AG04449 (cell line): ENCODE measurements around the gene PXDN.

Experiments used
- CTCF ChIA-PET: fragments of 350-600 bp; formaldehyde crosslinking; extraction: SDS; loops from one replicate; lab custom pipeline; 2021; ENCODE audit warnings: antibody characterized with exemption; lab: Yijun Ruan, JAX
- POLR2A ChIA-PET: fragments of 400-600, 350-600 bp; formaldehyde crosslinking; extraction: SDS; loops from one replicate; lab custom pipeline; 2020; ENCODE audit warnings: antibody characterized with exemption, inconsistent platforms; lab: Yijun Ruan, JAX
- DNase-seq: peaks from one replicate; pipeline ENCODE4 v3.0.0-alpha.2; 2010; ENCODE audit warnings: low read depth, low spot score
- H3K4me3 ChIP-seq: 2 replicates; pipeline ENCODE4 v1.5.1; 2011; ENCODE audit warnings: low read depth, mild to moderate bottlenecking, control low read depth, low read length
- CTCF ChIP-seq: IDR thresholded peaks from one replicate; pipeline ENCODE4 v1.5.1; 2011; ENCODE audit warnings: mild to moderate bottlenecking, moderate library complexity, low read length, control low read depth, inconsistent platforms; ENCODE audit not compliant: insufficient read depth; ENCODE audit errors: missing control alignments

The PXDN gene

GRCh38 chr2:1748741-1749488 lies 4.6 kb upstream of the PXDN start:
- ChIA-PET POLR2A (interaction anchor here (0.6 to 0.7 kb wide), 2 partner anchors 27 to 120 kb away, joined by 3 read pairs; no protein-coding TSS in a partner anchor), CTCF (interaction anchor here (0.7 to 7.4 kb wide), 9 partner anchors 10 to 202 kb away, joined by 3 to 110 read pairs (median 4); no protein-coding TSS in a partner anchor)

GRCh38 chr2:1748176-1748740 lies 3.9 kb upstream of the PXDN start:
- ChIA-PET POLR2A (interaction anchor here (0.6 to 1.0 kb wide), 4 partner anchors 9 to 119 kb away, joined by 3 to 4 read pairs (median 3); no protein-coding TSS in a partner anchor), CTCF (interaction anchor here (0.7 to 7.4 kb wide), 9 partner anchors 9 to 202 kb away, joined by 3 to 110 read pairs (median 4); no protein-coding TSS in a partner anchor)
- DNase-seq, result no peak
- no peak for TF ChIP-seq CTCF
- H3K4me3 ChIP-seq, result no peak overlapping the region

More at GRCh38 chr2:1748741-1749488, 4.6 kb upstream of the PXDN start:
- H3K4me3 ChIP-seq, result no peak overlapping the region
- DNase-seq, result no peak
- TF ChIP-seq CTCF, result no peak

GRCh38 chr2:1747065-1747941 lies 3.0 kb upstream of the PXDN start:
- no peak for TF ChIP-seq CTCF
- no peak overlapping the region for H3K4me3 ChIP-seq
- CTCF ChIA-PET, result interaction anchor here (0.7 to 7.4 kb wide), 8 partner anchors 11 to 195 kb away, joined by 3 to 110 read pairs (median 4); no protein-coding TSS in a partner anchor
- DNase-seq, result no peak
- POLR2A ChIA-PET, result interaction anchor here (0.9 to 1.0 kb wide), 2 partner anchors 8 to 94 kb away, joined by 3 to 4 read pairs; no protein-coding TSS in a partner anchor

GRCh38 chr2:1746174-1747064 lies 2.1 kb upstream of the PXDN start:
- POLR2A ChIA-PET, result no interaction called here
- DNase-seq, result no peak
- no peak overlapping the region for H3K4me3 ChIP-seq
- TF ChIP-seq CTCF, result no peak
- CTCF ChIA-PET, result interaction anchor here (0.7 to 1.1 kb wide), 2 partner anchors 71 to 195 kb away, joined by 3 read pairs; no protein-coding TSS in a partner anchor
